Fibroblast of skin of abdomen (primary cell): ENCODE results near the gene SMIM10L2A.
"Not testable (repeated sequence)": the region's sequence is repeated elsewhere in the genome, so short reads cannot be mapped to it uniquely, and the experiment has no call there.

Experiments
- DNase-seq: peaks from one replicate; pipeline ENCODE4 v3.0.0-alpha.2; 2013

Gene SMIM10L2A

DNA sequence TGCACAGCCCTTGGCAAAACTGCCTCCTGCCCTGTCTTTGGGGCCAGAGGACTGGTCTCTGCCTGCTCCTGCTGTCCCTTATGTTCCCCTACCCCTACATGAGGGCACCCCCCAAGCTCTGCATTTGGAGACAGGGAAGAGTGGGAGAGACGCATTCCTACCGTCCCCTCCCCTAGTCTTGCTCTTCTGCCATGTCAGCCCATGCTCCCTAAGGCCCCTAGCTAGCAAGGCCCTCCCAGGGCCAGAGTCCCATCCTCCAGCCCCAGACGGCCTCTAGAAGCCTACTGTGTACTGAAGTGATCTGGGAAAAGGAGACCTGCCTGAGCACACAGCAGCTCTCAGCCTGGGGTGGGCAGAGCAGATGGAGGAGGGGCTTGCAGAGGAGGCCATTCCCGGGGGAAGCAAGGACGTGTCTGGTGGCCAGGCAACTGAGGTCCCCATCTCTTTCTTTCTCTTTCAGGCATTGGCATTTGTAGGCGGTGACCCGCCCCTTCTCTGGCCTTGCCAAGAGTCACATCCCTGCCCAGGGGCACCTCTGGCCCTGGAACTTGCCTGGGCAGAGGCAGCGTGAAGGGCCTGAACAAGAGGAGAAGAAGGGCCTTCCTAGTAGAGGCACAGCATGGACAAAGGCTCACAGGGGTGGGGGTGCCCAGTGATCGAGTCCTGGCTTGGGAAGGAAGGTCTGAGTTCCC, 1.6 kb downstream of the SMIM10L2A start:
- not testable (repeated sequence) for DNase-seq

DNA sequence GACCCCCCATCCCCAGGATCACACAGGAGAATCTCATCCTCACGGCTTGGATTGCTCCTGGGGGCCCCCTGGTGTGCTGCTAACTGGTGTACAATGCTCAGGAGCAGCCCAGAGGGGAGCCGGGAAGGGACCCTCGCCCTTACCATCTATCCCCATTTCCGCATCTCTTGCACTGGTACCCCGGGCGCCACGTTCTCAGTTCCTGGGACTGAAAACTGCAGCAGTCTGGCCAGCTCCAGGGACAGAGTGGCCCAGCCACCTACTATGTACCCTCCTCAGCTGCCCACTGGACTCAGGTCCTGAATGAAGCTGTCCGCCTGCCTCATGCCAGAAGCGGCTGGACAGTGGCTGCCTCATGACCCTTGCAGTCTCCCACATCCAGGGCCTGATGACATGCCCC, 2.7 kb downstream of the SMIM10L2A start:
- no peak for DNase-seq

DNA sequence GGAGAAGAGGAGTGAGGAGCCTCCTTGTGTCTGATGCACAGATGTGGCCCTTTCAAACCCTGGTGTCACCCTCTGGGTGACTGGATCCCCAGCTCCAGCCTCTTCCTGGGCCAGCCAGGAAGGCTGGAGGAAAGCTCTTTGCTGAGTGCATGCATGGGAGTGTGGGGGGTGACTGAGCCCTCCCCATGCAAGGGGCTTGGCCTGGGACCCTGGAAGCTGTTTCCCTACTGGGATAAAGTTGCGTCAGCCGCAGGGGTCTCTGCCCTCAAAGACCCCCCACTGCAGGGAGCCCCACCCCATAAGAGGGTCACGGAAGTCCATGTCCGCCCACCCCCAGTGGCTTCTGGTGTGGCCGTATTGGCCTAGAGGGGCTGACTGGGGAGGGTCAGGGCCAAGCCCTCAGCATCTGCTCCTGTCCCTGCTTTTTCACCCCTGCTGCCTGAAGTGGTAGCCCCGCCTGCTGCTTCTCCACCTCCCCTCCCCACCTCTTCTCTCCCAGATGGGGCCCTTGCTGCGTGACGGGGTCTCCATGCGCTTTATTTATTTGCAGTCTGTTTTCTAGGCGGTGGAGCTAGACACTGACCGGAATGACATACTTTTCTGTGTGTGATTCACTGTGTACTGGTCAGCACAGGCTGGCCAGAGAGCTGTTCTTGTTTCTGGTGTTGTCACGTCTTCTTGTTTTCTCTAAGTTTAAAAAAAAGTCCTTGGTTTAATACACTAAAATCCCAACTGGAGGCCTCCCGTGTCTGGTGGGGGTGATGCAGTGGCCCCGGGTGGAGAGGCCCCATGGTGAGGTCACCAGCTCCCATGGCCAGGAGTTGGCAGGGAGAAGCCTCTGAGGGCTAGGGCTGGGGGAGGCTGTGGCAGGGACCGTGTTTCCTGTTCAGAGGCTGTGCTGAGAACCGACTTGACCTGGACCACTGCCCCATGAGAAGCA, 3.6 kb downstream of the SMIM10L2A start:
- no peak for DNase-seq

DNA sequence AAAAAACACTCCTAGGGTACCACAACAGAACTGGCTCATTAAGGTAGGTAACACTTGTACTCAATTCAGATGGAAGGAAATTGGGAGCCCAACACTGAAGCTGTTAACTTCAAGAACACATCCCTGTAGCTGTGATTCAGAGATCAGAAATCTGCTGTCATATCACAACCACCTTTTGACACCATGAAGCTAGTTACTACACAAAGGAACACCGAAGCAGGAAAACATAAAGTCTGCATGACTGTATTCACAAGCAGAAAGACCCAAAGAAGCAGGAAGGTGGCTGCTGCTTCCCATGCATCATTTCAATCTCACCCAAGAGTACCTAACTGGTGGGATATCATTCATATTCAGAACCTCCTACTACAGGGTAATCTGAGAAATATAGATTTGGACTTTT, 7.7 kb downstream of the SMIM10L2A start:
- no peak for DNase-seq

DNA sequence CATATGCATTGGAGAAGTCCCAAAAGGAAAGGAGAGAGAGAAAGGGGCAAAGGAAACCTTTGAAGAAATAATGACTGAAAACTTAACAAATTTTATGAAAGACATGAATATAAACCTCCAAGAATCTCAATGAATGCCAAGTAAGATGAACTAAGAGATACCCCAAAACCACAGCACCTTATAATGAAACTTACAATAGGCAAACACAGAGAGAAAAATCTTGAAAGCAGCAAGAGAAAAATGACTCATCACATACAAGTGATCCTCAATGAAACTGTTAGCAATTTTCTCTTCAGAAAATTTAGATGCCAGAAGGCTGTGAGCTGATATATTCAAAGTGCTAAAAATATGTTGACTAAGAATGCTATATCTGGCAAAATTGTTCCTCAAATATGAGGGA, 10.1 kb downstream of the SMIM10L2A start:
- no peak for DNase-seq

DNA sequence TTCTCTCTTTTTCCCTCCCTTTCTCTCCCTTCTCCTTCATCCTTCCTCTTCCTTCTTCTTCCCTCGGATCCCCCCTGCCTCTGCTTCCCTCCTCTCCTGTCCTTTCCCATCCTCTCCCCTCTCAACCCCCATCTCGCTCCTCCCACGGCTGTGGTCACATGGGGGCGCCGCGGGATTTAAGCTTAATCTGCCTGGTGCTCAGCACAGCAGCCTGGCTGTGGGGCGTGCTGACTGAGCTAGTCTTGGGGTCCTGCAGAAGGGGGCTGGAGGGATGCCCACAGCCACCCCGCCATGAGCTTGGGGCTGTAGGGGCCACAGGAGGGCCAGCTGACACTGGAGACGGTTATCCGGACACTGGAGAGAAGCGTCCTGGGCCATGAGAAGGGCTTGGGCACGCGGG, 10.7 kb downstream of the SMIM10L2A start:
- no peak for DNase-seq

DNA sequence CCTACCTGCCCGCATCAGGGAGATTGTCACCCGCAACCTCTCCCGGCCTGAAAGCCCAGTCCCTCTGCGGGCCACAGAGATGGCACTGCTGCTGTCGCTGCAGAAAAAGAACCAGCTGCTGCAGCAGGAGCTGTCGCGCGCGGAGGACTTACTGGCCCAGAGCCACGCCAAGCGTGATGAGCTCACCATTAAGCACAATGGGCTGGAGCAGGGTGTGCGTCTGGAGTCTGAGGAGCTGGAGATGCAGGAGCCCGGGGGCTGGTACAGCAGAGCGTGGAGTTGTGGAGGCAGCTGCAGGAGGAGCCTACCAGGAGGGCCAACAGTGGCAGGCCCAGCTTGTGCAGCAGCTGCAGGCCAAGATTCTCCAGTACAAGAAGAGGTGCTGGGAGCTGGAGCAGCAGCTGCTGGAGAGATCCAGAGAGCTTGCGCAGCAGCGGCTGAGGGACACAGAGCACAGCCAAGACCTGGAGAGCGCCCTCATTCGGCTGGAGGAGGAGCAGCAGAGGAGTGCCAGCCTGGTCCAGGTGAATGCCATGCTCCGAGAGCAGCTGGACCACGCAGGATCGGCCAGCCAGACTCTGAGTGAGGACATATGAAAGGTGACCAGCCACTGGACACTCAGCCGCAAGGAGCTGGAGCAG, 11.3 kb downstream of the SMIM10L2A start:
- DNase-seq = no peak

DNA sequence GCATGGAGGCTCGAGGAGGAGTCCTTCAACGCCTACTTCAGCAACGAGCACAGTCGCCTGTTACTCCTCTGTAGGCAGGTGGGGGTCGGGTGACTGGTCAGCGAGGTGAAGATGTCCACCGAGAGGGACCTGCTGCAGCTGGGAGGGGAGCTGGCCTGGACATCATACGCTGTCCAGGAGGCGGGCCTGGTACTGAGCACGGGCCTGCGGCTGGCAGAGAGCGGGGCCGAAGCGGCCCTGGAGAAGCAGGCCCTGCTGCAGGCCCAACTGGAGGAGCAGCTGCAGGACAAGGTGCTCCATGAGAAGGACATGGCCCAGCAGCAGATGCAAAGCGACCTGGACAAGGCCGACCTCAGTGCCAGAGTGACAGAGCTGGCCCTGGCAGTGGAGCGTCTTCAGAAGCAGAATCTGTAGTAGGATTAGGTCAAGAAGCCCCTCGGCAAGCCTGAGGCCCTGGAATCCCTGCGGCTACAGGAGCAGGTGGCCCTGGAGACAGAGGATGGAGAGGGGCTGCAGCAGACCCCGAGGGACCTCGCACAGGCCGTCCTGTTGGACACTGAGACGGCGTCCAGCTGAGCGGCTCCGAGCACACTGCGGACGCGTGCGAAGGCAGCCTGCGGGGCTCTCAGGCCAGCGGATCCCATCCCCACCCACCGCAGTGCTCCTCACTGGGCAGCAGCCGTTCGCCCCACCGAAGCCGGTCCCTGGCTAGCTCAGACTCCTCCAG, 11.9 kb downstream of the SMIM10L2A start:
- no peak for DNase-seq

DNA sequence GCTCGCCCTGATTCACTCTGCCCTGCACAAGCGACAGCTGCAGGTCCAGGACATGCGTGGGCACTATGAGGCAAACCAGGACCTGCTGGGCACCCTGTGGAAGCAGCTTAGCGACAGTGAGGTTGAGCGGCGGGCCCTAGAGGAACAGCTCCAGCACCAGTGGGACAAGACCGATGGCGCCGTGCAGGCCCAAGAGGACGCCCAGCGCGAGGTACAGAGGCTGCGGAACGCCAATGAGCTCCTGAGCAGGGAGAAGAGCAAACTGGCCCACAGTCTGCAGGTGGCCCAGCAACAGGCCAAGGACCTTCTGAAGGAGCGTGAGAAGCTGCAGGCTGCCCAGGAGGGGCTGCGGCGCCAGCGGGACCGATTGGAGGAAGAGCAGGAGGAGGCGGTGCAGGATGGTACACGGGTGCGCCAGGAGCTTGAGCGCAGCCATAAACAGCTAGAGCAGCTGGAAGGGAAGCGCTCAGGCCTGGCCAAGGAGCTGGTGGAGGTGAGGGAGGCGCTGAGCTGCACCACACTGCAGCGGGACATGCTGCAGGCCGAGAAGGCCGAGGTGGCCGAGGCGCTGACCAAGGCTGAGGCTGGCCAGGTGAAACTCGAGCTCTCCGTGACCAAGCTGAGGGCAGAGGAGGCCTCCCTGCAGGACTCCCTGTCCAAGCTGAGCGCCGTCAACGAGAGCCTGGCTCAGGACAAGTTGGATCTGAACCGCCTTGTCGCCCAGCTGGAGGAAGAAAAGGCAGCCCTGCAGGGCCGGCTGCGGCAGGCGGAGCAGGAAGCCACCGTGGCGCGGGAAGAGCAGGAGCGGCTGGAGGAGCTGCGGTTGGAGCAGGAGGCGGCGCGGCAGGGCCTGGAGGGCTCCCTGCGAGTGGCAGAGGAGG, 12.8 kb downstream of the SMIM10L2A start:
- no peak for DNase-seq

DNA sequence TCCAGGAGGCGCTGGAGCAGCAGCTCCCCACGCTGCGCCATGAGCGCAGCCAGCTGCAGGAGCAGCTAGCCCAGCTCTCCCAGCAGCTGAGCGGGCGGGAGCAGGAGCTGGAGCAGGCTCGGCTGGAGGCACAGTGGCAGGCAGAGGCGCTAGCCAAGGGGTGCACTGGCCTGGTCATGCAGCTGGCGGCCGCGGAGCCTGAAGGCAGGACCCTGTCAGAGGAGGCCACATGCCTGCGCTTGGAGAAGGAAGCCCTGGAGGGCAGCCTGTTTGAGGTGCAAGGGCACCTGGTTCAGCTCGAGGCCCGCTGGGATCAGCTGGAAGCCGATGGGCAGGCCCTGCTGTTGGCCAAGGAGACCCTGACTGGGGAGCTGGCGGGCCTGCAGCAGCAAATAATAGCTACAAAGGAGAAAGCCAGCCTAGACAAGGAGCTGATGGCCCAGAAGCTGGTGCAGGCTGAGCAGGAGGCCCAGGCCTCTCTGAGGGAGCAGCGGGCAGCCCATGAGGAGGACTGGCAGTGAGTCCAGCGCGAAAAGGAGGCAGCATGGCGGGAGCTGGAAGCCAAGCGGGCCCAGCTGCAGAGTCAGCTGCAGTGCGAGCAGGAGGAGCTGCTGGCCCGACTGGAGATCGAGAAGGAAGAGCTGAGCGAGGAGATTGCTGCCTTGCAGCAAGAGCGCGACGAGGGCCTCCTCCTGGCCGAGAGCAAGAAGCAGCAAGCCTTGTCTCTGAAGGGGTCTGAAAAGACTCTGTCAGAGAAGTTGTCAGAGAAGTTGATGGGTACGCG, 13.6 kb downstream of the SMIM10L2A start:
- no peak for DNase-seq

DNA sequence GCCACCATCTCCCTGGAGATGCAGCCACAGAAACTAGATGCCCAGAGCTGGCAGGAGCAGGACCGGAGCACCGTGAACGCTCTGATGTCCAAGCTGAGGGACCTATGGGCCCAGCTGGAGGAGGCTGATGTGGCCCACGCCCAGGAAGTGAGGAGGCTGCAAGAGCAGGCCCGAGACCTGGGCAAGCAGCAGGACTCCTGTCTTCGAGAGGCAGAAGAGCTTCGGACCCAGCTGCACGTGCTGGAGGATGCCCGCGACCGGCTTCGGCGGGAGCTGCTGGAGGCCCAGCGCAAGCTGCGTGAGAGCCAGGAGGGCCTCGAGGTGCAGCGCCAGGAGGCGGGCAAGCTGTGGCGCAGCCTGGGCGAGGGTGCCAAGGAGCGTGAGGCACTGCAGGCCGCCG, 14.2 kb downstream of the SMIM10L2A start:
- no peak for DNase-seq

DNA sequence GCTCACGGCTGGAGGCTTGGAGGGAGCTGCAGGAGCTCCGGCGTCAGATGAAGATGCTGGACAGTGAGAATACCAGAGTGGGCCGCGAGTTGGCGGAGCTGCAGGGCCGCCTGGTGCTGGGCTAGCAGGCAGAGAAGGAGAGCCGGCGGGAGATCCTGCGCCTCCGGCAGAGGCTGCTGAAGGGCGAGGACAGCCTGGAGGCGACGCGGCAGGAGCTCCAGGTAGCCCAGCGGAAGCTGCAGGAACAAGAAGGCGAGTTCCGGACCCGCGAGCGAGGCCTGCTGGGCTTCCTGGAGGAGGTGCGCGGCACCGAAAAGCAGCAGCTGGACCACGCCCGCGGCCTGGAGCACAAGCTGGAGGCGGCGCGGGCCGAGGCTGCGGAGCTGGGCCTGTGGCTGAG, 14.7 kb downstream of the SMIM10L2A start:
- DNase-seq = no peak

DNA sequence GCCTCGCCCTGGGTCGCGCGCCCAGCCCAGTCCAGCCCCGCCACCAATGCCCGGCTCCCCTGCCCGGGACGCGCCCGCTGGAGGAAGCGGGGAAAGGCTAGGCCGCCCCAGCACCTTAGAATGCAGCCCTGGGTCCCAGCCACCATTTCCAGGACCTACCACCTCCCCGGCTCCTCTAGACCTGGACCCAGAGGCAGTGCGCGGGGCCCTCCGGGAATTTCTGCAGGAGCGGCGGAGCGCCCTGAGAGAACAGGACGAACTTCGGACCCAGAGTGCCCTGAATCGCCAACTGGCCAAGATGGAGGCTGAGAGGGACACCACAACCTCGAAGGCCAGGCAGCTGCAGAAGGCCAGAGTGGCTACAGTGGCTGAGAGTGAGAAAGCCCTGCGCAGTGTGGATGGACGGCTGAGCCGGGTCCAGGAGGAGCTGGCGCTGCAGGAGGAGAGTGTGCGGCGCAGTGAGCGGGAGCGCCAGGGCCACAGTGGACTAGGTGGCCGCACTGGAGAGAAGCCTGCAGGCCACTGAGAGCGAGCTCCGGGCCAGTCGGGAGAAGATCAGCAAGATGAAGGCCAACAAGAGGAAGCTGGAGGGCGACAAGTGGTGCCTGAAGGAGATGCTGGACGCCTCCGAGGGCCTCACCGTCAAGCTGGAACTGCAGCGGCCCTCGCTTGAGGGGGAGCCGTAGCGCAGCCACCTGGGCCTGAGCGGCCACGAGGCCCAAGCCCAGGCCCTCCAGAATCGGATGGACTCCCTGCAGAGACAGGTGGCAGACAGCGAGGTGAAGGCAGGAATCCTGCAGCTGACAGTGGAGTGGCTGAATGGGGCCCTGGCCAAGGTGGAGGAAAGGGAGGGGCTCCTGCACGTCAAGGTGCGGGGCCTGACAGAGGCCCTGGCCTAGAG, 15.5 kb downstream of the SMIM10L2A start:
- DNase-seq = no peak

DNA sequence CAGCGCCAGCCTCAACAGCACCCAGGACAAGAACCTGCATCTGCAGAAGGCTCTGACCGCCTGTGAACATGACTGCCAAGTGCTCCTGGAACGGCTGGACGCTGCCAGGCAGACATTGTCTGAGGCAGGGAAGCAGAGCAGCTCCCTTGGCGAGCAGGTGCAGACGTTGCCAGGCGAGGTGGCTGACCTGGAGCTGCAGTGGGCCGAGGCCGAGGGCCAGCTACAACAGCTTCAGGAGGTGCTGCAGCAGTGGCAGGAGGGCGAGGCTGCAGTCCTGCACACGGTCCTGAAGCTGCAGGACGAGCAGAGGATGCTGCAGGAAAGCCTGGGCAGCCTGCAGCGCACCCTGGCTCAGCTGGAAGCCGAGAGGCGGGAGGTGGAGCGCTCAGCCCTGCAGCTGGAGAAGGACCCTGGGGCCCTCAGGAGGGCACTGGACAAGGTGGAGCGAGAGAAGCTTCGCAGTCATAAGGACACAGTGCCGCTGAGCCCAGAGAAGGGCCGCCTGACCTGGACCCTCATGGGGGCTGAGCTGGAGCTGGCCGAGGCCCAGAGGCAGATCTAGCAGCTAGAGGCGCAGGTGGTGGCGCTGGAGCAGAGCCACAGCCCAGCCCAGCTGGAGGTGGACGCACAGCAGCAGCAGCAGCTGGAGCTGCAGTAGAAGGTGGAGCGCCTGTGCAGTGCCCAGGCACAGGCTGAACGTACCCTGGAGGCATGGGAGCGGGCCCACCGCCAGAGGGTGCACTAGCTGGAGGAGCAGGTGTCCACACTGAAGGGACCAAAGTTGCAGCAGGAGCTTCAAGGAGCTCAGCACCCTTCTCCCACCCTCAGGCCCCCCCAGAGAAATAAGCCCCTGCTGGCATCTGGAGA, 16.4 kb downstream of the SMIM10L2A start:
- no peak for DNase-seq

DNA sequence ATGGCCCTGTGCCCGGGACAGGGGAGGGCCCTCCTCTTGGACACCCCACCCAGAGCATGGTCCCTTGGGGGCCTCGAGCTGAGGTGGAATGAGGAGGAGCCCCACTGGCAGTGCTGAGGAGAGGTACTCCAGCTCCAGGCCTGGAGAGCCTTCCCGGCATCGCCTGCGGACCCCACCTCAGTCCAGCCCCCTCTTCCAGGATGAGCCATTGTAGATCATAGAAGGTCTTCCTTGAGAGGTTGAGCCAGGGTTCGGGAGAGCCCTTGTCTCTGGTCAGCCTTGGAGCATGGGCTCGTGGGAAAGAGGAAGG, 16.9 kb downstream of the SMIM10L2A start:
- DNase-seq = no peak

DNA sequence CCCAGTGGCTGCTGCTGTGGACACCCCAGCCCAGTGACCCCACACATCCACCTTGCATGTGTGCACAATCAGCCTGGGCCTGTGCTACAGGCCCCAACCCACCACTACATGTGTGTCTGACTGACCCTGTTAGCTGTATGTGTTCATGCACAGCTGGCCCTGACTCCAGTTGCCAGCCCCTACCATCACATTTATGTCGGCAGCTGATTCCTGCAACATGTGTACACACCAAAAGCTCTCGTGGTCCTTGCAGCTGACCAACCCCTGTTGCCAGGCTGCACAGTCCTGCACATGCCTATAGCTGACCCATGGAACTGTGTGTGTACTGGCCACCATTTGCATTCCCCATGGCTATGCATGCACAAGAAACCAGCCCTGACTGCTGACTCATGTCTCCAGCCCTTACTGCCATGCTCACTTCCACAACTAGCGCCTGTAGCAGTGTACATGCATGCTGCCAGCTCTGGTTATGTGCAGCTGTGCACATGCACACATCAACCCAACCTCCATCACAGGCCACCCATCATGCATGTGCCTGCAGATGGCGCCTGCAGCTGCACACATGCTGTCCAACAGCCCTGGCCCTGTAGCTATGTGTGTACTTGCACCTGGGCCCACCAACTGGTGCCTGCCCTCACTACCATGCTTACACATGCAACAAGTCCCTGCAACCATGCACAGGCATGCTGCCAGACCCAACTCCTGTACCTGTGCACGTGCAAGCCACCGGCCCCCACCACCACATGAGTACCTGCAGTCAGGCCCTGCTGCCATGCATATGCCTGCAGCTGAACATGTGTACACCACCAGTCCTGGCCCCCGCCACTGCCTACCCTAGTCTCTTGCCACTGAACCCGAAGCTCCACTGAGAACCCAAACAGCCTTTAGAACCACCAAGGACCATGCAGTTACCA, 28.1 kb downstream of the SMIM10L2A start:
- DNase-seq = no peak

DNA sequence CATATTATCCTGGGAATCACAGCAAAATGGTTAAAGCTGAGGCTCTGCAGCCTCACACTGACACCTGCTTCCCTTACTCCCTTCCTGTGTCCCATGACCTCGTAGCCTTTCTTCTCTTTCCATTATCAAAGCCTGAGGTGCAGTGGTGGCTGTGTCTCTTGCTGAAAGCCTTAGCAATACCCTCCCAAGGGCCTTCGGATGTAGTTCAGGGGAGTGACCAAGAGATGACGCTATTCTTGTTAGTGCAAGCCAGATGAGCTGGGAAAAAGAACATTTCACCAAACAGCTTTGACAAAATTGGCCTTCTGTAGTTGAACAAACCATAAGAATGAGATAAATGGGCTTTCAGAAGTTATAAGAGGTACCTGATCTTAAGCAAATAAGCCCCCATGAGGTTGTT, 31.6 kb downstream of the SMIM10L2A start:
- no peak for DNase-seq

DNA sequence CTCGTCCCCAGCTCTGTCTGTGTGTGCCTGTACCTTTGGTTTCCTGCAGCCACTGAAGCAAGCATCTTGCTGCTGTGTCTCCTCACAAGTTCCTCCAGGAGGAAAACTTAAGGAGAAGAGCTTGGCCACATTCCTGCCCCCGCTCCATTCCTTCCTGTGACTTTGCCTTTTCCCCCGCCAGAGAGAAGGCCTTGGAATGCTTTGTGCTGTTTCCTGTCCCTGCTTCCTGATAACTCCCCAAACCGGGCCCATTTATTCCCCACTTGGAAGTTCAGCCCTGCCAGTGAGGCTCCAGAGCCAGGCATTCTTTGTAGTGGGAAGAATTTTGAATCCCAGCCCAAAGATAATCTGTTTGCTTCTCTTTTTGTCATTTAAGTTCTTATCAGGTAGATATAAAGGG, 33.1 kb downstream of the SMIM10L2A start:
- DNase-seq = no peak
